ENCODE data around the gene PSME3IP1.

Gene PSME3IP1

GRCh38 chr16:57151369-57151768 lies 34.5 kb downstream of the PSME3IP1 start:
- H3K4me1 ChIP-seq (ENCODE audit: control insufficient read depth, insufficient read depth, low read length), result peaks cover 38% of the 10 kb centered on the region
- no peak overlapping the region for H3K4me3 ChIP-seq (ENCODE audit: low read depth, low read length)
- H3K27me3 ChIP-seq (ENCODE audit: control insufficient read depth, insufficient read depth, low read length), result no peaks in the 10 kb centered on the region
- no peak overlapping the region for H3K9ac ChIP-seq (ENCODE audit: low read depth, low read length)
- H3K27ac ChIP-seq (ENCODE audit: low read depth, low read length), result peak overlapping the region; percentile 11
- H3K36me3 ChIP-seq (ENCODE audit: control insufficient read depth, insufficient read depth, low read length), result peaks cover 41% of the 10 kb centered on the region
- H3K9me3 ChIP-seq (ENCODE audit: control insufficient read depth, insufficient read depth, low read length), result no peaks in the 10 kb centered on the region

GRCh38 chr16:57150682-57151330 lies 35.0 kb downstream of the PSME3IP1 start:
- Histone ChIP-seq H3K27ac (ENCODE audit: low read depth, low read length) (peak overlapping the region; percentile 3), H3K9me3 (ENCODE audit: control insufficient read depth, insufficient read depth, low read length) (no peaks in the 10 kb centered on the region), H3K4me1 (ENCODE audit: control insufficient read depth, insufficient read depth, low read length) (peaks cover 38% of the 10 kb centered on the region), H3K36me3 (ENCODE audit: control insufficient read depth, insufficient read depth, low read length) (peaks cover 36% of the 10 kb centered on the region), H3K4me3 (ENCODE audit: low read depth, low read length) (no peak overlapping the region), H3K27me3 (ENCODE audit: control insufficient read depth, insufficient read depth, low read length) (no peaks in the 10 kb centered on the region), H3K9ac (ENCODE audit: low read depth, low read length) (no peak overlapping the region)

DNA sequence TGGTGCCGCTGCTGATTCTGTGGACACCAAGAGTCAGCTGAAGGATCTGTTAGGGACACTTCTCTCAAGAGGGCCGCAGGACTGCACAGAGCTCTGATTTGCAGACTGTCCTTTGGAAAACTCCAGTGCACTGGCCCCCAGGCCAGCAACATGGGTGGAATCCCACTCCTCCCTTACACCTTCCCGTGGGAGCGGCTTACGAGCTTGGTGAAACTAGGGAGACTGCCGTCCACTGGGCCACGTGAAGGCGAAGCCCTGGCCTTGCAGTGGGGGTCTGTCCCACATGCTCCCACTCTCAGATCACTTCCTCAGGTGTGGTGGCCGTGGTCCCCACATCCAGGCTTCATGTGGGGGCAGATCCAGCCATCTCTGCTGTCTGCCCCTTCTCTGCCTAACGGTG lies 36.4 kb downstream of the PSME3IP1 start:
- H3K36me3 ChIP-seq (ENCODE audit: control insufficient read depth, insufficient read depth, low read length), result peaks cover 22% of the 10 kb centered on the region
- H3K9ac ChIP-seq (ENCODE audit: low read depth, low read length), result no peak overlapping the region
- no peaks in the 10 kb centered on the region for H3K9me3 ChIP-seq (ENCODE audit: control insufficient read depth, insufficient read depth, low read length)
- H3K27me3 ChIP-seq (ENCODE audit: control insufficient read depth, insufficient read depth, low read length), result no peaks in the 10 kb centered on the region
- H3K4me3 ChIP-seq (ENCODE audit: low read depth, low read length), result no peak overlapping the region
- H3K27ac ChIP-seq (ENCODE audit: low read depth, low read length), result no peak overlapping the region
- peaks cover 38% of the 10 kb centered on the region for H3K4me1 ChIP-seq (ENCODE audit: control insufficient read depth, insufficient read depth, low read length)

DNA sequence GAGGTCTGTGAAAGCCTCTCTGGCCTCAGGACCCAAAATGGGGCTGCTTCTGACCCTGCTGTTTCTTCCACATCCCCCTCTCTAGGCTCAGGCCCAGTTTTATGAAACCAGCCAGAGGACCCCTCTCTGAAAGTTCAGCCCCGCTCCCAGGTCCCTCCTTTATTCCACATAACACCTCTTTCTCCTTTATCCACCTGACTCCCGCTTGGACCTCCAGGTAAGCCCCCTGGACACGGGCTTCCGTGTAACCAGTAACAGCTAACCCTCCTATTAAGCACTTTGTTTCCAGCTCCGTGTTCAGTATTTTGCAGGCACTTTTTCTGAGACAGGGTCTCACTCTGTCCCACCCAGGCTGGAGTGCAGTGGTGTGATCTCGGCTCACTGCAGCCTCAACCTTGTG lies 37.4 kb downstream of the PSME3IP1 start:
- H3K4me3 ChIP-seq (ENCODE audit: low read depth, low read length), result no peak overlapping the region
- H3K4me1 ChIP-seq (ENCODE audit: control insufficient read depth, insufficient read depth, low read length), result peaks cover 38% of the 10 kb centered on the region
- no peak overlapping the region for H3K9ac ChIP-seq (ENCODE audit: low read depth, low read length)
- H3K9me3 ChIP-seq (ENCODE audit: control insufficient read depth, insufficient read depth, low read length), result no peaks in the 10 kb centered on the region
- no peaks in the 10 kb centered on the region for H3K27me3 ChIP-seq (ENCODE audit: control insufficient read depth, insufficient read depth, low read length)
- peak overlapping the region; percentile 76 for H3K27ac ChIP-seq (ENCODE audit: low read depth, low read length)
- H3K36me3 ChIP-seq (ENCODE audit: control insufficient read depth, insufficient read depth, low read length), result peaks cover 13% of the 10 kb centered on the region

GRCh38 chr16:57147381-57148221 lies 38.2 kb downstream of the PSME3IP1 start:
- no peaks in the 10 kb centered on the region for H3K27me3 ChIP-seq (ENCODE audit: control insufficient read depth, insufficient read depth, low read length)
- peak overlapping the region; percentile 76 for H3K27ac ChIP-seq (ENCODE audit: low read depth, low read length)
- no peak overlapping the region for H3K4me3 ChIP-seq (ENCODE audit: low read depth, low read length)
- no peak overlapping the region for H3K9ac ChIP-seq (ENCODE audit: low read depth, low read length)
- H3K4me1 ChIP-seq (ENCODE audit: control insufficient read depth, insufficient read depth, low read length), result peaks cover 38% of the 10 kb centered on the region
- no peaks in the 10 kb centered on the region for H3K9me3 ChIP-seq (ENCODE audit: control insufficient read depth, insufficient read depth, low read length)
- H3K36me3 ChIP-seq (ENCODE audit: control insufficient read depth, insufficient read depth, low read length), result peaks cover 4% of the 10 kb centered on the region; the same call in 1 of the 2 replicates

GRCh38 chr16:57146735-57147134 lies 39.1 kb downstream of the PSME3IP1 start:
- Histone ChIP-seq H3K4me3 (ENCODE audit: low read depth, low read length) (no peak overlapping the region), H3K36me3 (ENCODE audit: control insufficient read depth, insufficient read depth, low read length) (no peaks in the 10 kb centered on the region), H3K9ac (ENCODE audit: low read depth, low read length) (no peak overlapping the region), H3K4me1 (ENCODE audit: control insufficient read depth, insufficient read depth, low read length) (peaks cover 34% of the 10 kb centered on the region), H3K9me3 (ENCODE audit: control insufficient read depth, insufficient read depth, low read length) (no peaks in the 10 kb centered on the region), H3K27me3 (ENCODE audit: control insufficient read depth, insufficient read depth, low read length) (no peaks in the 10 kb centered on the region), H3K27ac (ENCODE audit: low read depth, low read length) (peak overlapping the region; percentile 76)

GRCh38 chr16:57146040-57146647 lies 39.7 kb downstream of the PSME3IP1 start:
- H3K36me3 ChIP-seq (ENCODE audit: control insufficient read depth, insufficient read depth, low read length), result no peaks in the 10 kb centered on the region
- no peaks in the 10 kb centered on the region for H3K27me3 ChIP-seq (ENCODE audit: control insufficient read depth, insufficient read depth, low read length)
- H3K9ac ChIP-seq (ENCODE audit: low read depth, low read length), result no peak overlapping the region
- no peak overlapping the region for H3K4me3 ChIP-seq (ENCODE audit: low read depth, low read length)
- peaks cover 28% of the 10 kb centered on the region for H3K4me1 ChIP-seq (ENCODE audit: control insufficient read depth, insufficient read depth, low read length)
- no peak overlapping the region for H3K27ac ChIP-seq (ENCODE audit: low read depth, low read length)
- H3K9me3 ChIP-seq (ENCODE audit: control insufficient read depth, insufficient read depth, low read length), result no peaks in the 10 kb centered on the region

GRCh38 chr16:57145046-57146021 lies 40.5 kb downstream of the PSME3IP1 start:
- Histone ChIP-seq H3K27ac (ENCODE audit: low read depth, low read length) (no peak overlapping the region), H3K27me3 (ENCODE audit: control insufficient read depth, insufficient read depth, low read length) (no peaks in the 10 kb centered on the region), H3K4me1 (ENCODE audit: control insufficient read depth, insufficient read depth, low read length) (peaks cover 22% of the 10 kb centered on the region), H3K9me3 (ENCODE audit: control insufficient read depth, insufficient read depth, low read length) (no peaks in the 10 kb centered on the region), H3K4me3 (ENCODE audit: low read depth, low read length) (no peak overlapping the region), H3K9ac (ENCODE audit: low read depth, low read length) (no peak overlapping the region), H3K36me3 (ENCODE audit: control insufficient read depth, insufficient read depth, low read length) (no peaks in the 10 kb centered on the region)

DNA sequence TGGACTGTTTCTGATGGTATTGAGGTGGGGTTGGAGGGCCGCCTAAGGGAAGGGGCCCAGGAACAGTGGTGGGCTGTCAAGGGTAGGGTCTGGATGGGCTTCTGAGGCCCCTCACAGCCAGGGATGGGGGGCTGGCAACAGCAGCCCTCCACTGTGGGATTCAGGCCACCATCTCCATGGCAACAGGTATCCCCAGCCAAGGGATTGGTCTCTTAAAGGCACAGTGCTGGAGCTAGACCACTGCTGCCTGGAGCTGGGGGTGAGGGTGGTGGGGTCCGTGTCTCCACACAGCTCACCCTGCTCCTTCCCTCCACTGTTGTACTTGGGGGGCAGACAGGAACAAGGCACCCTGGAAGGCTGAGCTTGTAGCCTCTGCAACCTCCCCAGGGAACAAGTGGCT lies 41.8 kb downstream of the PSME3IP1 start:
- Histone ChIP-seq H3K4me3 (ENCODE audit: low read depth, low read length) (no peak overlapping the region), H3K4me1 (ENCODE audit: control insufficient read depth, insufficient read depth, low read length) (peaks cover 22% of the 10 kb centered on the region), H3K27me3 (ENCODE audit: control insufficient read depth, insufficient read depth, low read length) (no peaks in the 10 kb centered on the region), H3K27ac (ENCODE audit: low read depth, low read length) (no peak overlapping the region), H3K36me3 (ENCODE audit: control insufficient read depth, insufficient read depth, low read length) (no peaks in the 10 kb centered on the region), H3K9me3 (ENCODE audit: control insufficient read depth, insufficient read depth, low read length) (no peaks in the 10 kb centered on the region), H3K9ac (ENCODE audit: low read depth, low read length) (no peak overlapping the region)

DNA sequence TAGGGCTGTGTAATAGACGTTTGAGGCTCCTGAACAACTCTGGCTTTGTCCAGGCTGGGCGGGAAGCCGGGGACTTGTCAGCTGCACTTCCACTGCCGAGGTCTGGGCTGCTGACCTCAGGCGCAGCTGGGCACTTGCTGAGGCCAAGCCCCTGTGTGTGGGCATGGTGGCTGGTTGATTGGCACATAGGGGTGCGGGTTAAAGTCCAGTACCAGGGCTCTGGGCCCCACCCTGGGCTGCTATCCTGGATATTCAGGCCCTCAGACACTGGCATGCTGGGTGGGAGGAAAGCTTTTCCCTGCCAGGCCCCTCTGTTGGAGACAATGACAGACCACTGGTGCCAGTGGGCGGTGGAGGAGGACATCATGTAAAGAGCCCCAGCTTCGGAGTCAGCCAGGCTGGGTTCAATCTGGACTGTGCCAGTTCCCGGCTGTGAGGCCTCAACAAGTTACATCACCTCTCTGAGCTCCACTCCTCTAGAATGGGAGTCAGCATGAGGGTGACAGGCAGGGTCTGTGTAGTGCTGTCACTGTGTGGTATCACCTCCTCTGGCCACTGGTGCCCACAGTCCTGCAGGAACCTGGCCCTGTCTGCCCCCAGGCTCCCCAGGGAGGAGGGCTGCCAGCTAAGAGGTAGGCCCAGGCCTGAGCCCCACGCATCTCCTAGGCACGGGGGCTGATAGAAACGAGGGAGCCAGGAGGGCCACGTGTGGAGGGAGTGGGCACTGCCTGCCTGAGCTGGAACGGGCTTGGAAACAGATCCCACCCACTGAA lies 42.5 kb downstream of the PSME3IP1 start:
- H3K27me3 ChIP-seq (ENCODE audit: control insufficient read depth, insufficient read depth, low read length), result no peaks in the 10 kb centered on the region
- H3K9ac ChIP-seq (ENCODE audit: low read depth, low read length), result no peak overlapping the region
- H3K9me3 ChIP-seq (ENCODE audit: control insufficient read depth, insufficient read depth, low read length), result no peaks in the 10 kb centered on the region
- no peak overlapping the region for H3K4me3 ChIP-seq (ENCODE audit: low read depth, low read length)
- H3K27ac ChIP-seq (ENCODE audit: low read depth, low read length), result no peak overlapping the region
- no peaks in the 10 kb centered on the region for H3K36me3 ChIP-seq (ENCODE audit: control insufficient read depth, insufficient read depth, low read length)
- H3K4me1 ChIP-seq (ENCODE audit: control insufficient read depth, insufficient read depth, low read length), result peaks cover 19% of the 10 kb centered on the region

Data from HUES48 (cell line).